NCI-H1436 treated with DMSO at 0.1 percent for 48 hours (cell line): ENCODE results near the gene GTF3C5.
"Not testable (repeated sequence)": the region's sequence is repeated elsewhere in the genome, so short reads cannot be mapped to it uniquely, and the experiment has no call there.

Experiments used
- DNase-seq: peaks from one replicate; lab custom pipeline; 2025; lab: John Stamatoyannopoulos, UW

Gene GTF3C5

GRCh38 chr9:133030317-133031129 is at the start of gene GTF3C5:
Gene GTF3C5, plus strand, starts transcription at chr9:133030997. Its CDS starts 15 bp downstream, at chr9:133031012.
- DNase-seq, result peak; percentile 98

GRCh38 chr9:132982458-132982857 is 48.3 kb upstream of the GTF3C5 start:
- DNase-seq, result no peak

GRCh38 chr9:132983491-132984201 is 47.2 kb upstream of the GTF3C5 start:
- DNase-seq, result no peak

GRCh38 chr9:132984202-132985070 is 46.4 kb upstream of the GTF3C5 start:
- DNase-seq, result no peak

GRCh38 chr9:132985071-132985350 is 45.8 kb upstream of the GTF3C5 start:
- DNase-seq, result no peak

GRCh38 chr9:132985489-132985888 is 45.3 kb upstream of the GTF3C5 start:
- no peak for DNase-seq

- DNase-seq, result no peak
Observed at GRCh38 chr9:132986114-132986513, 44.7 kb upstream of the GTF3C5 start.

- no peak for DNase-seq
Observed at GRCh38 chr9:132986640-132987620, 43.9 kb upstream of the GTF3C5 start.

GRCh38 chr9:132988244-132989013 is 42.4 kb upstream of the GTF3C5 start:
- no peak for DNase-seq

- DNase-seq, result no peak
Observed at GRCh38 chr9:132989014-132989310, 41.8 kb upstream of the GTF3C5 start.

GRCh38 chr9:132989414-132989996 is 41.3 kb upstream of the GTF3C5 start:
- DNase-seq, result no peak

- DNase-seq, result not testable (repeated sequence)
Observed at GRCh38 chr9:132989998-132990557, 40.7 kb upstream of the GTF3C5 start.

GRCh38 chr9:132990781-132991180 is 40.0 kb upstream of the GTF3C5 start:
- no peak for DNase-seq

- DNase-seq, result no peak
Observed at GRCh38 chr9:132991351-132992300, 39.2 kb upstream of the GTF3C5 start.

- DNase-seq, result no peak
Observed at GRCh38 chr9:132993511-132993939, 37.3 kb upstream of the GTF3C5 start.

GRCh38 chr9:132994410-132995120 is 36.2 kb upstream of the GTF3C5 start:
- DNase-seq, result no peak

GRCh38 chr9:132995121-132995420 is 35.7 kb upstream of the GTF3C5 start:
- no peak for DNase-seq

GRCh38 chr9:132995879-132996278 is 34.9 kb upstream of the GTF3C5 start:
- DNase-seq, result no peak
